HG03175 (cell line): ENCODE data around the gene HS3ST5.
A peak's percentile ranks its signal among the peaks of the same experiment; 100 is the strongest.

Experiments used
- ATAC-seq: cut with Tn5 transposase; IDR thresholded peaks from one replicate; pipeline ENCODE4 v1.9.1; 2021; ENCODE audit warnings: mild to moderate bottlenecking, moderate library complexity; ENCODE audit not compliant: unreplicated experiment

HS3ST5 gene, protein sequence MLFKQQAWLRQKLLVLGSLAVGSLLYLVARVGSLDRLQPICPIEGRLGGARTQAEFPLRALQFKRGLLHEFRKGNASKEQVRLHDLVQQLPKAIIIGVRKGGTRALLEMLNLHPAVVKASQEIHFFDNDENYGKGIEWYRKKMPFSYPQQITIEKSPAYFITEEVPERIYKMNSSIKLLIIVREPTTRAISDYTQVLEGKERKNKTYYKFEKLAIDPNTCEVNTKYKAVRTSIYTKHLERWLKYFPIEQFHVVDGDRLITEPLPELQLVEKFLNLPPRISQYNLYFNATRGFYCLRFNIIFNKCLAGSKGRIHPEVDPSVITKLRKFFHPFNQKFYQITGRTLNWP

DNA sequence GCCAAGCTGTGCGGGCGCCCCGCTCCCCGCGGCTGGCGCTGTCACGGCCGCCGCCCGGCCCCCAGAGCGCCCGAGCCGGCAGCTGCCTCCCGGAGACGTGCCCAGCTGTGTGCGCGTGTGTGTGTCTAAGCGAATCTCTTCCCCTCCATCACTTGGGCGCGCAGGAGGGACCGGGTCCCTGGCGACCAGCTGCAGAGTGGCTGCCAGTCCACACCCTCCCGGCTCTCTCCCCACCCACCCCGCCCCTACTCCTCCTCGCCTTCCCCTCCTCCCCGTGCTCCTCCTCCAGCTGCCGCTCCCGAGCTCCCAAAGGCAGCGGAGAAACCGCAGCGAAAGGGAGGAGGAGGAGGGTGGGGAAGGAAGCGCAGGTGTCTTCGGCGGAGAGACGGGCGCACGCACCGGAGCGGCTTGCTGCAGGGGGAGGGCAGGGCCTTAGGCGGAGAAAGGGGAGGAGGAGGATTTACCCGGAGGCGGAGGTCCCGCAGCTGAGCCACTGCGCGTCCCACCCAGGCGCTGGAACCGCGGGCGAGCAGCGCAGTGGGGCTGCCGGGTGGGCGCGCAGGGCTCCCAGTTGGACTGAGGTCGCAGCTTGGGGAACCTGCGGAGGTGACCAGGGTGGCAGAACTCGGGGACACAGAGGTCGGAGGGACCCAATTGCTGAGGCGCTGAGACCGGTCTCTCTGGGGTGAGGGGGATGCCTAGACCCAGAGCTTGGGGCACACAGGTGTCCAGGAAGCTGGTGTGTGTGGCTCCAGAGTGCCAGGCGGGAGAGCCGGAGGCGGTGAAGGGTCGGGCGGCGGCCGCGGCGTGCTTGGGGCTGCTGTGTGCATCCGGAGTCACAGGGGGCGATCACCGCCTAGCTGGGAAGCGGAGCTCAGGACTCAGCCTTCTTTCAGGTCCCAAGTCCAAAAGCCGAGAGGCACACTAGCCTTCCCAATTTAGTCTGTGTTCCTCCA lies at the start of gene HS3ST5:
Gene HS3ST5, minus strand, starts transcription at position 198 of the 956 bp plus-strand sequence. CDS start 280,178 bp downstream, outside the sequence.
- ATAC-seq, result peak; percentile 36

DNA sequence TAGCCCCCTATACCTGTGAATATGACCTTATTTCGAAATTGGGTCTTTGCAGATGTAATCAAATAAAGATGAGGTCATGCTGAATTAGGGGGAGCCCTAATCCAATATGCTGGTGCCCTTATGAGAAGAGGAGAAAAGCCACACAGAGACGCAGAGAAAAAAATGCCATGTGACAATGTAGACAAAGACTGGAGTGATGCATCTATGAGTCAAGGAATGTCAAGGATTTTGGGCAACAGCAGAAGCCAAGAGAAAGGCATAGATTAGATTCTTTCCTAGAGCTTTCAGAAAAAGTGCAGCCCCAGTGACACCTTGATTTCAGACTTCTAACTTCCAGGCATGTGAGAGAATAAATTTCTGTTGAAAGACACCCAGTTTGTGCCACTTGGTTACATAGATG lies 47.4 kb upstream of the HS3ST5 start:
- no peak for ATAC-seq

DNA sequence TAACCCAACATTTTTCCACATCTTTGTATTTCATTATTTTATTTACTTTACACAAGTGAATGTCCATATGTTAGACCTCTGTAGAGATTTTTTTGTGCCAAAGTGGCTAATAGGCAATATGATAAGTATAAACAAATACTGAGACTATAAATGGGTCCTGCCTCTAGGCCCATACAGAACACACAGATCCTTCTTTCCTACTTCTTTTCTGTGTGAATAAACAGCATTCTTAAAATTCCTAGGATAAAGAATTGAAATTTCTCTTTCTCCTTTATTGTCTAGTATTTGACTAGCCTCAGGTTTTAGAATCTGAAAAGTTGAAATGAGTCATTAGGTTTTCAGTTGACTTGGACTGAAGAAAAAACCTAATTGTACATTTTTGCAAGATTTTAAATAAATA lies 46.3 kb upstream of the HS3ST5 start:
- ATAC-seq, result no peak

DNA sequence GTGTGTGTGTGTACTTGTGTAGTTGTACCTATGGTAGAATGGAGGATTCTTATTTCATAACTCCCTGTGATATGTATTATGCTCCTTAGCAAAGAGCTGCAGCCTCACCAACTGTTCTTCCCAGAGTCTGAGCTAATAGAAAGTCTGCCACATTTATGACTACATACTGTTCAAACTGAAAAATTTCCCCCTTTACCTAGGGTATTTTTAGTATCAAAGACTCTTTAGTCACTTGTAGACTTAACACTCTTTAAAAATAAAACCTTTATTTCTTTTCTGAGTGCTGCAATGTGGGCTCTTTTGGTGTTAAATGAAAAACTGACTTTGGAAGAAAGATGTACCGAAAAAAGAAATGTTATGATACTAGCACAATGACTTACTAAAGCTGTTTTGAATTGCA lies 39.6 kb upstream of the HS3ST5 start:
- ATAC-seq, result no peak

DNA sequence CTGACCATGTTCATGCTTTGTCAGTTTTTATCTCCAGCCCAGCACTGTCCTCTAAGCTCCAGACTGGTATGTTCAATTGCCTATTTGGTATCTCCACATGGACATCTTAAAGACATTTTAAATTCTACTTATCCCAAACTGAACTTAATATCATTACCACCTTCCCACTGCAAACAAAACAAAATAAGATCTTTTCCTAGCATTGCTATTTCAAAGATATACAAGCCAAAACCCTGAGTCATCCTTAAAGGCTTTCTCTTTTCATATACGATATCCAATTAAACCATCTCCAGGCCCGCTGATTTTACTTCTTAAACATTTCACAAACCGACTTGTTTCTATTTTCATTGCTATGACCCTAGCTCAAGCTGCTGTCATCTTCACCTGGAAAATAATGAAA lies 35.1 kb upstream of the HS3ST5 start:
- ATAC-seq, result no peak

DNA sequence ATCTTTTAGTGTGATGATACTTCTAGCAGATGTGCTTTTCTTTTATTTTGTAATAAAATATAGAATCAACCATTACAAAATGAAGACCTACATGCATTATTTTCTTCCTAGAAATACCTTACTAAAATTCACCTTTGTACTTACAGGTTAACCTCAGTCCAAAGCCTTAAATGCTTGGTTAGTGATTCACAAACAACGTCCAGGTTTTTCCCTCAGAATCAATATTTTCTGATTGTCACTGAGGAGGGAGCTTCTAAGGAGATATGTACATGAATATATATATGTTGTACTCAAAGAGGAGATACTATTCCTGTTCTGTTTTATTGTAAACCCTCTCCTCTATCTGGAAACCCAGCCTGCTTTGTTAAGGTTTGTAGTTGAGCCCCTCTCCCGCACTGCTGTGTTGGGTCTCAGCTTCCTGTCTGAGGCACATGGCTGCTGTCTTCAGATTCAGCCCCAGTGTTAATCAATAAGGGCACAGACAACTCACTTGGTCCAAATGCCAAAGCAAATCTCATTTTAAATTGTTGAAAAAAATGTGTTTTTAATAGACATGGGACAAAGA lies 33.9 kb upstream of the HS3ST5 start:
- ATAC-seq, result no peak

DNA sequence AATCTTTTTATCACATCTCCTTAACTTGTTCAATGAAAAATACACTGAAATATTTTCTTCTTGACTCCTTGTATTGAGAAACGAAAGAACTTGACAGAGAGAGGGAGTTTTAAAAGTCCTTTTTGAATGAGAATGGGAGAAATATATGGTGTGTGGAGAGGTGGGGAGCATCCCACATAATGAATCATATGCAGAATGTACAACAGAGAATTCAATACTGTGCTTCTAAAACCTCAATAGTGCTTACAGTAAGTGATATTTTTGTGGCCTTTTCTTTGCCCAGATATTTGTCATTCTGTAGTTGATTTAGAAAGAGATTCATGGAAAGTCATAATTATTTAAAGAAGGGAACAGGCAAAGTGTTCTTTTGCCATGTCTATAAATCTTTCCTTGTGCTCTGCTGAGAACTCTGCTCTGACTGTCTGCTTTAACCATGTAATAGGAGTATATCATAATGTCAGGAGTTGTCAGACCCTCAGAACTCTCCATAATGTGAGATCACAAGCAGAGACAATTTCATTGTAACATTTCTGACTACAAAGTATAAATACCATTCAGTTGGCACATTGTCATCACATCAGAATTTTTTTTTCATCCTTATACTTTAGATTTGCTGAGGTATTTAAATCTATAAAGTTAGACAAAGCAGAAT lies 32.8 kb upstream of the HS3ST5 start:
- ATAC-seq, result no peak

DNA sequence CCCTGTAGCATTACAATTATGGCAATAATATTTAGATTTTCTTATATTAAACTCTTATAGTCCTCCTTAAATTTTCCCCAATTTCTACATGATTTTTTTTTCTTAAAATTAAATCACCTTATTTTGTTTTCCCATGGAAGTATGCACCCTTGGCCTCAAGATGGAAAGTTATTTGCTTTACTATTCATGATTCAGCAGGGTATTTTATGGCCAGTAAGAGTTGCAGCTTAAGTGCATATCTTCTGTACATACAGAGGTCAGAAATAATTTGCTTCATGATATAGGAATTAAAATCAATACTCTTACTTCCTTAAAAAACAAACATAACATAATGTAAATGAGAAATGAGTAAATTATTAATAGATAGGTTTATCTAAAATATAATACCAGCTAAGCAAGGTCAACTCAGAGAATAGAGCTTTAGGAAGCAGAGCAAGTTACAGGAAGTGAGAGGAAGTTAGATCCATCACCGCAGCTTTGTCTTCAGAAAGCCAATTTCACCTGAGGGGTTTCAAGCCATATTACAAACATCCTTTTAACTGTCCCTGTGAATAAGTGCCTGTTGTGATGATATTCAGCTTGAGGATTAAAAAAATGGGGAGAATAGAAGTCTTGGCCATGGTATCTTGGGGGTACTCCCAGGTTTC lies 24.6 kb upstream of the HS3ST5 start:
- ATAC-seq, result no peak

DNA sequence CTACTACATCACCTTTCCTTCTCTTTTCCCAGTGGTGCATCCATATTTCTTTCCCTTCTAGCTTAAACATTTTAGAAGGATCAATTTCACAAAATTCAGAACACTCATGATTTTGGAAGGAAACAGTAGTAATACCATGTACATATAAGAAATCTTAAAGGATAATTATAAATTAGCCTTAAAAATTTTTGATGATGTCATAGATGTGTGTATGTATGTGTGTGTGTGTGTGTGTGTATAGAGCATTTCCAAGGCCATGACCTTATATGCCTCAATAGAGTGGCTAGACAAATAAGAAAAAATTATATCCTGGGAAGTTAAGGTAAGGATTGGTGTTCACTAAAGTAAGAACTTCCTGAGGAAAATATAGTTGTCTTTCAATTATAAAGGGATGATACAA lies 24.1 kb upstream of the HS3ST5 start:
- no peak for ATAC-seq

DNA sequence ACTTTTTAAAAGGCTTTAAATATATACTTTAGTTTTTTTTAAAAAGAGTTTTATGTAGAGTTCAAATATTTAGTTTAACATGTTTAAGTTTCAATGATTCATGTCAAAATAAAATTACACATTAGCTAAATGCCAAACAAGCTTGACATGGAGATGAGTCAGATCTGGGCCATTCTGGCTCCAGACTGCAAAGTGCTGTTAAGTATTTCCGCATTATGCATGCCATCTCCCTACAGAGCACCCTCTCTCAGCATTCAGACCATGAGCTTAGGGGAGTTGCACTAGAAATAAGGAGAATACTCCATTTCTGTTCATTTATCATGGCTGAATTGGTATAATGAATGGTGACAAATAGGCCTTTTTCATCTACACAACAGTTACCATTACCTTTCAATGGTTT lies 21.5 kb upstream of the HS3ST5 start:
- no peak for ATAC-seq

DNA sequence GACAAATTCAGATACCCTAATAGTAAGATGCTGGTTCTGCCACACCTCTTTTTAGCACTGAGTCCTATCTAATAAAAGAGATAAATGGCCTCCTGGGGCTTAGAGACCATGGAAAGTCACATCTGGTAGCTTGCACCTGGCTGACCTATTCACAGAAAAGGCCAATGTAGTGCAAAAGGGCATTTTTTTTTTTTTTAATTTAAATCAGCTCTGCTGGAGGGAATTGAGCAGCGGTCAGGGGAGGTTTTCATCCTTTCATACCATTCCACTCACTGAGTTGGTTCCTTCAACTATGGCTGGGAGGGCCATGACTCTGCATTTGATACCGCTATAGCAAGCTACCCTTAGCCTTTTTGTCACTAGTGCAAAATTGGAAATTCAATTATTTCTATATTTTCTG lies 20.1 kb upstream of the HS3ST5 start:
- ATAC-seq, result no peak

DNA sequence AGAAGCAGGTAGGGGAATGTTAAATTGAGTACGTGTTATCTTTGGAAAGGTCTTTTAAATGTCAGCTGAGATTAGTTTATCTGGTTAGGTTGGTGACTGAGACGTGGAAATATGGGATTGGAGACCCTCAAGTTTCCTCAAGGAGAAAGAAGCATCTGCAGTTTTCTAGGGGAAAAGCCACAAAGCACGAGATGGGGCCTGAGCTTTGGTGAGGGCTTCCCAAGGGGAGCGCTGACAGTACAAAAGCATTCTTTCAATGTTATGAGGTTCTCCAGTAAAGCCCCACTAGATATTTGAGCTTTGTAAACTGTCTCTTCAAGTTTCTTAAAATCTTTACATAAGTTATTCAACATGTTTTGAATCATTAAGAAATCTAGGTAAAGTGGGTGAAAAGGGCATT lies 19.6 kb upstream of the HS3ST5 start:
- no peak for ATAC-seq

DNA sequence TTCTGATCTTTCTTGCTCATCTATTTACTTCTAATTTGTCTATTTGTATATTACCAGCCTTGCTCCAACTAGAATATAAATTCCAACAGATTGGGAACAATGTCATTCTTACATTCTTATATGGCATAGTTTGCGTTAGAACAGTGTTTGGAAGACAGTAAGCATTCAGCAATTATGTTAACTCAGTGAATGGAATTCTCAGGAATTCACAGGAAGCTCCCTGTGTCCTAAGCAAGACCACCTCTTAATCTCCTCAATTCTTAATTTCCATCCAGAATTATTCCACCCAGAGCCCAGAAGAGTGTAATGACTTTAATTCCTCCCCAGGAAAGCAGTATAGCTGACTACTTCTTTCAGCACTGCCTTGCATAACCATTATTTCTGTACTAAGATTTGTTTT lies 18.2 kb upstream of the HS3ST5 start:
- ATAC-seq, result no peak

DNA sequence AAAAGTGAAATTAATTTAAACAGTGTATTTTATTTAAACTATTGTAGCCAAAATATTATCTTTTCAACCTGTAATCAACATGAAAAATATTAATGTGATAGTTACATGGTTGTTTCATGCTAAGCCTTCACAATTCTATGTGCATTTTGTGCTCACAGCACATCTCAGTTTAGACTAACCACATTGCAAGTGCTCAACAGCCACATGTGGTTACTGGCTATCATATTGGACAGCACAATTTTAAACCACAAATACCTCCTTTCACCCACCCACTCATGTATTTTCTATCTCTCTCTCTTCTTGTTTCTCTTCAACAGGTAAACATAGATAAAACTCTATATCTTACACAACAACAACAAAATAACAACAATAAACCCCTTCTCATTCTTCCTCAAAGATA lies 12.5 kb upstream of the HS3ST5 start:
- ATAC-seq, result no peak

DNA sequence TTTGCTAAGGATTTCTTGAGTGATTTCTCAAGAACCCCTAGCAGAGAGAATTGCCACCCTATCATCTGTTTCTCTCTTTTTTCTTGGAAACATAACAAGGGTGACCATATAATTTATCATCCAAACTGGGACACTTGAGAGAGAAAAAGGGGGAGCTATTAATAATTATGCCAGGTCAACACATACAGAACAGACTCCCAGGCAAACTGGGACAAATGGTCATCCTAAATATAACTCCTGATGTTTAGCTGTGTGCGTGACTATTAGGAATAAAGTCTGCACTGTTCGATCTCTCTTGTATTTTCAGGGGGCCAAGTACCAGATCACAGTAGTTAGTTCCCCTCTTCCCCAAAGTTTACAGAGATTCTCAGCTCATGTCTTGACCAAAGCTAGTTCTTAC lies 11.7 kb upstream of the HS3ST5 start:
- no peak for ATAC-seq

DNA sequence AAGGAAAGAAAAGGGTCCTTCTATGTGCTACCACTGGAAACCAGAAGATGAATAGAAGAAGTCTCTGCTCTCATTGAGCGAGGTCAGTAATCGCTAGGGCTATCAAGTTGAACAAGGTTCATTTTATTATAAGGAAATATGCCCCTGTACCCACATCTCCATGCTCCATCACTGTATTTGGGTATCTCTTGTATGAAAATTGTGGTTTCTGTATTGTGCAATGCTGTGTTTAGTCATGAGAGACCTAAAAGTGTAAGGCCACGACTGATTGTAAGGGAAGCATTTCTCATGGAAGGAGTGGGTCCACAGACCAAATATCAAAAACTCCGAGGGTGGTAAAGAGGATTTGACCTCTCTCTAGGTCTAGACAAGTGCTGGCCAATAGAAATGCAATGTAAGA lies 3.6 kb upstream of the HS3ST5 start:
- no peak for ATAC-seq

DNA sequence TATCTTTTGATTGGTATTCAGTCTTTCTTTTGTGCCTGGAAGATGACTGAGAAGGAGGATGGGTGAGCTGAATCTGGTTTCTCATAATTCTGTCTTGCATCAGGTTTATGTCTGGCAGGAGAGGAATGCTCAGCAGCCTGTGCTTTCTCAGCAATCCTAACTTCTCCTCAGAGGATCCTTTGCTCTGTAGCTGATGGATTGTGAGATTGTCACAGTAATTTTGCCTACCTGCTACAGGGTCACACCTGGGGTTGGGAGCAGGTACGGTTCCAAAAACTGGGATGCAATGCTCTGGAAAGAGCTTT lies 2.1 kb upstream of the HS3ST5 start:
- no peak for ATAC-seq

DNA sequence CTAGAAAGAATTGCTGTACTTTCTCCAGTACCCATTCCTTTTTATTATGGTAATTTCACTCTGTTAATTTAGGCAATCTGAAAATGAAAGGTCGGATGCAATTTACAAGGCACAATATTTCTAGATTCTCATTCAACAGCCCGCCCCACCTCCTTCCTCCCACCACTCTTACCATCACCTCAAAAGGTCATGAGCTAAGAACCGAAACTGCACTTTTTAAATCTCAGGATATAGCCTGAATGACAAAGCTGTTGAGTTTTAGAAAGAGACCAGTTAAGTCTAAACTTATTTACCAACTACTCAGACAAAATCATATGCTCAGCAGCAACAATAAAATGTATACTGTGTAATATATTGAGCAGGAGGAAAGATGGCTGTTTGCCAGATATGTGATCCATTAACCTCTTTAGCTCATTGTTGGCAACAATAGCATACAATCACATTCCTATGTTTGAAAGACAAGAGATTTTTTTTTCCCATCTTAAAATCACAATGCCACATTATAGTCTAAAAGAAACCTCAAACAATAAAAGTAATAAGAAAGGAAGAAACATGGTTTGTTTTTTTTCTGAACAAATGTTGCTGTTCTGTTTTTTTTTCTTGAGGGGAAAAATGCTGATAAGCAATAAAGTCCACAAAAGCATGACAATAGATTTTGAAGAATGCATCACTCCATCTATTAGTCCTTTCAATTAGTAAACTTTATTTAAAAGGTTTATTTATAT lies 1.6 kb upstream of the HS3ST5 start:
- ATAC-seq, result no peak

DNA sequence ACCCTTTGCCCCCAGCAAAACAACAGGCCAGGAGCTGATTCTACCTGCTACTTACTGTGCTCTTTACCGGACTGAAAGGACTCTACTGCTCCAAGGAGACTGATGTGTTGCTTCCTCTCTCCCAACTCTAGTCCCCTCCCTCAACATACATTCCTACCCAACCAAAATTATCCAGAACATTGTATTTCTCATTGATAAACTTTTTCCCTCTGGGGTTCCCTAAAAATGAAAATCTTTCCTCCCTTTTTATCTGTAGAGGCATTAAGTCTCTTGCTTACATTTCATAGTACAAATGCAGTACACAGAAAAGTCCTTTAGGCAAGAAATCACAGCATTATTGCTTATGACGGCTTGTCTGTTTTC lies 940 bp upstream of the HS3ST5 start:
- no peak for ATAC-seq

DNA sequence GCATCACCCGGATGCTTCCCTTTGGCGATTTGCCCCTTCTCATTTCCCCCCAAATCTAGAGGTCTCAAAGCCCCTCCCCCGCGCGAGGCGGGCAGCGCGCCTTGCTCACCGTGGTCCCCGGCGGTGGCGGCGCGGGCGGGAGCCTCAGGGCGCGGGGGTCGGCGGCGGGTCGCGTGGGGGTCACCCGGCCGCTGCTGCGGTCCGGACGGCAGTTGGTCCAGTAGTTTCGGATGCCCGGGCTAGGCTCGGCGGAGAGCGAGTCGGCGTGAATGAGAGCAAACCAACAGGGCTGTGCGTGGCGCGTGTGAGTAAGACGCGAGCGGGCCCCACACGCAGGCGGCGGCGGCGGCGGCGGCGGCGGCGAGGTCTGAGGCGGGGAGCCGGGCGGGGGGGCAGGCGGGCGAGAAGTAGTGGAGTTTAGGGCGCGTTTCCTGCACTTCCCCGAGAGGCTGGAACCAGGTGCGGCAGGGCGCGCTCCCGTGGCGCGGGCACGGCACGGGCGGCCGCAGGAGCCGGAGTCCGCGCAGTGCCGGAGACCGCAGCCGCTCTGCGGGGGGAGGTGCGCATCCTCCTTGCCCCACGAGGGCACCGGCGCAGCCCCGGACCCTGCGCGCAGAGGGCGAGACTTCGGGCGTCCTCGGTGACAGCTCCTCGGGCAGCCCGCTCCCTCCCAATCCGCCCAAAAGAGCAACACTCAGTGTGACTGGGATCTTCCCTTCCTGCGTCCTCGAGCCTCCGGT lies 567 bp downstream of the HS3ST5 start:
- no peak for ATAC-seq
